K562 (cell line): ENCODE measurements around the gene IGFBPL1. TPM values are rescaled to one million over a fixed set of nuclear protein-coding genes. Genes with fewer than 3 reads are reported as not detected.

Experiments
- ATAC-seq: fragments of 200-7000 bp; cut with Tn5 transposase; 3 replicates; pipeline ENCODE4 v1.9.1; 2020; ENCODE audit warnings: moderate library complexity
- BruUV-seq: library from RNA; stranded (reverse); fragments of 400-500 nt; replicated peaks from 2 replicates; lab custom pipeline; 2021; lab: Mats Ljungman, UMichigan
- CTCF ChIA-PET: fragments of 300-600 bp; formaldehyde crosslinking; extraction: SDS; loops from one replicate; lab custom pipeline; 2021; ENCODE audit warnings: low intra/inter-chr PET ratio; lab: Yijun Ruan, JAX
- POLR2A ChIA-PET: fragments of 300-600, 350-650 bp; sonication (Branson Sonifier 250); formaldehyde crosslinking; extraction: SDS; loops from one replicate; lab custom pipeline; 2021; ENCODE audit warnings: antibody characterized with exemption, inconsistent platforms; lab: Yijun Ruan, JAX
- DNase-seq, 4 experiments: peaks; one replicate each; pipeline versions ENCODE4 v3.0.0 to v3.0.0-alpha.2; 2011 to 2018; ENCODE audit warnings: low spot score in 3 of 4, mixed read lengths in 3 of 4; ENCODE audit errors: extremely low read depth in 1 of 4
- FAIRE-seq: peaks from 2 replicates; lab custom pipeline; 2011; peaks lifted over from hg19 to GRCh38; lab: Jason Lieb, UNC
- H2AFZ ChIP-seq: 2 replicates; pipeline ENCODE4 v1.6.0; 2011; ENCODE audit warnings: low read depth, low read length, control low read depth, inconsistent platforms
- H3K27ac ChIP-seq: fragments of 200-600 bp; 3 replicates; pipeline ENCODE4 v1.8.0; 2011; ENCODE audit warnings: low read depth, mild to moderate bottlenecking, control low read depth, inconsistent platforms, low read length, moderate library complexity, mixed read lengths; ENCODE audit errors: extremely low read depth
- H3K27me3 ChIP-seq, 2 experiments: fragments of 300-600 bp in 1 of 2; 2 replicates in 1 of 2; 3 replicates in 1 of 2; pipeline versions ENCODE4 v1.6.0 to v1.8.0; 2011; ENCODE audit warnings: inconsistent platforms in 2 of 2, low read length in 2 of 2, mild to moderate bottlenecking in 1 of 2, mixed read lengths in 1 of 2, moderate library complexity in 1 of 2; ENCODE audit not compliant: control insufficient read depth in 2 of 2, insufficient read depth in 2 of 2
- H3K36me3 ChIP-seq: fragments of 300-600 bp; 3 replicates; pipeline ENCODE4 v1.8.0; 2011; ENCODE audit warnings: mild to moderate bottlenecking, low read length, inconsistent platforms; ENCODE audit not compliant: control insufficient read depth, insufficient read depth
- H3K4me1 ChIP-seq, 2 experiments: fragments of 200-600 bp in 1 of 2; replicated peaks in 1 of 2; 2 replicates in 1 of 2; 3 replicates in 1 of 2; pipeline versions ENCODE4 v1.5.1 to v1.8.0; 2011; ENCODE audit warnings: inconsistent platforms in 2 of 2, low read length in 2 of 2, mild to moderate bottlenecking in 1 of 2, mixed read lengths in 1 of 2, moderate library complexity in 1 of 2; ENCODE audit not compliant: control insufficient read depth in 2 of 2, insufficient read depth in 2 of 2
- H3K4me2 ChIP-seq: 2 replicates; pipeline ENCODE4 v1.6.1; 2011; ENCODE audit warnings: low read length, control low read depth, inconsistent platforms, mixed read lengths; ENCODE audit not compliant: insufficient read depth
- H3K4me3 ChIP-seq: fragments of 200-600 bp; sonication (generic), shearing (Covaris generic); 2 replicates; pipeline ENCODE4 v1.5.1; 2016; ENCODE audit warnings: control low read depth, inconsistent platforms
- H3K79me2 ChIP-seq: fragments of 200-600 bp; 3 replicates; pipeline ENCODE4 v1.8.0; 2011; ENCODE audit warnings: low read length, inconsistent platforms; ENCODE audit not compliant: control insufficient read depth, insufficient read depth
- H3K9ac ChIP-seq, 2 experiments: 2 replicates each; pipeline versions ENCODE4 v1.6.0 to v1.6.1; 2011; ENCODE audit warnings: low read depth in 2 of 2, low read length in 2 of 2, control low read depth in 1 of 2, inconsistent platforms in 1 of 2, mild to moderate bottlenecking in 1 of 2, mixed read lengths in 1 of 2; ENCODE audit not compliant: insufficient read depth in 1 of 2
- H3K9me1 ChIP-seq: one replicate; pipeline ENCODE4 v1.6.0; 2011; ENCODE audit warnings: inconsistent platforms, mild to moderate bottlenecking, low read length, moderate library complexity; ENCODE audit not compliant: control insufficient read depth, insufficient read depth
- H3K9me3 ChIP-seq: replicated peaks from 2 replicates; pipeline ENCODE4 v1.5.1; 2011; ENCODE audit warnings: low read depth, low read length, inconsistent platforms; ENCODE audit not compliant: control insufficient read depth, insufficient read depth
- H4K20me1 ChIP-seq: replicated peaks from 2 replicates; pipeline ENCODE4 v1.6.1; 2011; ENCODE audit warnings: low read length, inconsistent platforms, mixed read lengths; ENCODE audit not compliant: control insufficient read depth, insufficient read depth
- ARHGAP35 ChIP-seq: fragments of 450-650 bp; IDR thresholded peaks from 2 replicates; pipeline ENCODE4 v1.6.1; 2018; ENCODE audit not compliant: partially characterized antibody
- CEBPB ChIP-seq: fragments of 450-650 bp; IDR thresholded peaks from 2 replicates; pipeline ENCODE4 v1.6.1; 2016; ENCODE audit warnings: missing genetic modification characterization, missing compliant biosample characterization
- E2F5 ChIP-seq: sonication (generic); formaldehyde crosslinking; IDR thresholded peaks from 2 replicates; pipeline ENCODE4 v1.8.0; 2022; ENCODE audit warnings: mild to moderate bottlenecking, missing genetic modification reagents
- JUND ChIP-seq, 2 experiments: IDR thresholded peaks; 2 replicates in 1 of 2; 3 replicates in 1 of 2; pipeline ENCODE4 v1.6.1; 2011; ENCODE audit warnings: borderline replicate concordance in 2 of 2, low read depth in 2 of 2, low read length in 2 of 2, improper control_type of control experiment in 1 of 2, missing biosample characterization in 1 of 2, missing genetic modification characterization in 1 of 2, missing genetic modification reagents in 1 of 2
- KDM2B ChIP-seq: fragments of 250-450 bp; sonication (Bioruptor Pico); IDR thresholded peaks from 2 replicates; pipeline ENCODE4 v1.8.0; 2021; ENCODE audit warnings: mild to moderate bottlenecking, moderate library complexity
- NFE2 ChIP-seq: IDR thresholded peaks from 2 replicates; pipeline ENCODE4 v1.6.1; 2014; ENCODE audit warnings: antibody characterized with exemption, low read depth
- NFXL1 ChIP-seq: fragments of 450-650 bp; formaldehyde crosslinking; IDR thresholded peaks from 2 replicates; pipeline ENCODE4 v1.4.0; 2021; ENCODE audit warnings: mild to moderate bottlenecking
- RFX7 ChIP-seq: fragments of 250-450 bp; sonication (Bioruptor Pico); IDR thresholded peaks from 2 replicates; pipeline ENCODE4 v1.5.1; 2021; ENCODE audit warnings: mild to moderate bottlenecking
- STAT5A ChIP-seq: IDR thresholded peaks from 2 replicates; pipeline ENCODE4 v1.6.1; 2012; ENCODE audit warnings: low read length, inconsistent platforms, borderline replicate concordance
- TAF15 ChIP-seq: fragments of 200-400 bp; formaldehyde crosslinking; IDR thresholded peaks from 2 replicates; pipeline ENCODE4 v1.6.1; 2017; ENCODE audit warnings: mild to moderate bottlenecking, low read depth, low read length, moderate library complexity
- ZFPM2 ChIP-seq: fragments of 250-450 bp; sonication (Bioruptor Pico); IDR thresholded peaks from 2 replicates; pipeline ENCODE4 v1.5.1; 2022; ENCODE audit warnings: mild to moderate bottlenecking
- ZKSCAN1 ChIP-seq: fragments of 150-350 bp; IDR thresholded peaks from 2 replicates; pipeline ENCODE4 v1.6.1; 2016; ENCODE audit warnings: low read depth, low read length
- ZNF583 ChIP-seq: fragments of 250-450 bp; sonication (Bioruptor Pico); IDR thresholded peaks from 2 replicates; pipeline ENCODE4 v1.4.0; 2020
- WGBS: fragments of 100-300 bp; shearing (Covaris generic); methylation state at CpG from one replicate; pipeline ENCODE4 v1.1.6; 2016; ENCODE audit warnings: low coverage, mixed read lengths; ENCODE audit not compliant: insufficient coverage; ENCODE audit errors: missing lambda C conversion rate; 5-methylcytosine and 5-hydroxymethylcytosine counted together
- in situ Hi-C: fragments of 300-500 bp; cut with MboI; formaldehyde crosslinking; loops from 4 replicates; pipeline ENCODE4 v1.15.0; 2018; ENCODE audit warnings: inconsistent platforms, mixed read lengths
- intact Hi-C: fragments of 100-400 bp; cut with micrococcal nuclease; formaldehyde crosslinking; loops from 2 replicates; pipeline ENCODE4 v1.14.2; 2022
- polyA plus RNA-seq, 8 experiments: library from polyadenylated mRNA; depleted of rRNA in 4 of 8; stranded (reverse) in 5 of 8; unstranded in 3 of 8; fragments of >200 nt; fragmentation: Nextera tagmentation in 2 of 8; fragmentation: Illumina TruSeq in 1 of 8; extraction: Ambion mirVana in 2 of 8; extraction: Trizol in 1 of 8; gene quantifications; 2 replicates each; pipeline versions ENCODE4 v1.2.1 to v1.2.3, GENCODE V29; 2011 to 2014; ENCODE audit warnings: inconsistent platforms in 1 of 8, missing spikeins in 1 of 8
- total RNA-seq, 7 experiments: library from RNA; depleted of rRNA in 6 of 7; stranded (reverse); fragments of >200 nt in 6 of 7; fragmentation: Illumina TruSeq in 2 of 7; extraction: Trizol in 2 of 7; gene quantifications; 2 replicates each; pipeline versions ENCODE4 v1.2.1 to v1.2.3, GENCODE V29; 2011 to 2021; ENCODE audit warnings: low replicate concordance in 1 of 7

IGFBPL1 gene
- total and polyA plus RNA-seq, 9 of the 15 experiments (the other 6 are each of a cell fraction or from before 2014, with no cell fraction given), result not detected

DNA sequence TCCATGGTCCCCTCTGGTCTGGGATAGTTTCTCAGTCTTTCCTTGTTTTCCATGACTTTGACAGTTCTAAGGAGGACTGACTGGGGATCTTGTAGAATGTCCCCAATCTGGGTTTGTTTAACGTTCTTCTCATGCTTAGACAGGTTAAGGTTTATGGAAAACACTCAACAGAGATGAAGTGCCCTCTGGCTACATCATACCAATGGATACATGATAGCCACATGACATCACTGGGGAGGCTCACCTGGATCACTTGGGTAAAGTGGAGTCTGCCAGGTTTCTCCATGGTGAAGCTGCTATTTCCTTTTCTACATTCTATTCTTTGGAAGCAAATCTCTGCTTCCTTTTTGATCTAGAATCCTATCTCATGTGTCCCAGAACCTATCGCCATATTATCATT lies 55.5 kb downstream of the IGFBPL1 start:
- H3K4me2 ChIP-seq, result no peak overlapping the region
- H3K9me3 ChIP-seq, result no peaks in the 10 kb centered on the region
- H2AFZ ChIP-seq, result no peak overlapping the region
- intact Hi-C loops, result loop anchor here (10.0 kb wide), 1 partner anchor 214 kb away; no protein-coding TSS in a partner anchor
- no peak overlapping the region for H3K27ac ChIP-seq
- H3K4me1 ChIP-seq, result no peaks in the 10 kb centered on the region
- TF ChIP-seq ARHGAP35 (no peak), JUND (IDR thresholded peaks at IDR 0.05; ENCODE audit: borderline replicate concordance, low read depth, low read length) (no peak), JUND (tag; IDR thresholded peaks at IDR 0.05; ENCODE audit: borderline replicate concordance, low read depth, low read length) (no peak), ZKSCAN1 (no peak), CEBPB (no peak), E2F5 (CRISPR knock-in tag) (no peak), STAT5A (no peak), NFXL1 (CRISPR knock-in tag) (no peak), NFE2 (no peak), ZNF583 (CRISPR knock-in tag) (no peak), ZFPM2 (CRISPR knock-in tag) (no peak), KDM2B (CRISPR knock-in tag) (no peak), TAF15 (no peak), RFX7 (no peak)
- ChIA-PET POLR2A (no interaction called here), CTCF (interaction anchor here (8.4 kb wide), 1 partner anchor 32 kb away, joined by 113 read pairs; no protein-coding TSS in a partner anchor)
- no peaks in the 10 kb centered on the region for H3K79me2 ChIP-seq
- H3K27me3 ChIP-seq, result peaks cover 7 to 22% of the 10 kb centered on the region in 2 experiments
- no peaks in the 10 kb centered on the region for H3K9me1 ChIP-seq
- no peaks in the 10 kb centered on the region for H3K36me3 ChIP-seq
- FAIRE-seq (no peak), ATAC-seq (no peak), DNase-seq (no peak)
- WGBS, result 0% methylated on average over 2 of the region's 2 CpGs
- no peak overlapping the region for H3K4me3 ChIP-seq
- no peak overlapping the region for H3K9ac ChIP-seq
- BruUV-seq, result no TSS peak
- H4K20me1 ChIP-seq, result 0 out of 2 replicates have a peak, but pooled peaks cover 4% of the 10 kb centered on the region
- in situ Hi-C loops, result loop anchor here (25.0 kb wide), 2 partner anchors 631 to 881 kb away; partner anchors contain the start of gene POLR1E
